Measurements from ENCODE around the gene ZNF384. TPM values are rescaled to one million over a fixed set of nuclear protein-coding genes. Genes with fewer than 3 reads are reported as not detected.

Gene ZNF384
- total and polyA plus RNA-seq, 9 donors, result 18.2 to 57.9 (median 48.1) TPM

GRCh38 chr12:6626654-6627283, 62.4 kb downstream of the ZNF384 start:
- no peaks in the 10 kb centered on the region for H3K36me3 ChIP-seq (ENCODE audit: control insufficient read depth, insufficient read depth, low read length)
- H3K4me3 ChIP-seq (ENCODE audit: low read length), result no peak overlapping the region
- peaks cover 4% of the 10 kb centered on the region for H3K27me3 ChIP-seq (ENCODE audit: control insufficient read depth, insufficient read depth, low read length)
- H3K9me3 ChIP-seq (replicated peaks; ENCODE audit: control insufficient read depth, low read depth, low read length), result no peaks in the 10 kb centered on the region
- no peak for DNase-seq
- peaks cover 14% of the 10 kb centered on the region for H3K4me1 ChIP-seq (ENCODE audit: control insufficient read depth, insufficient read depth, low read length)
- H3K27ac ChIP-seq (ENCODE audit: low read length), result no peak overlapping the region
- WGBS (ENCODE audit: insufficient coverage), result 74% methylated on average over 6 of the region's 8 CpGs

- Histone ChIP-seq H3K4me3 (ENCODE audit: low read length) (no peak overlapping the region), H3K4me1 (ENCODE audit: control insufficient read depth, insufficient read depth, low read length) (peaks cover 13% of the 10 kb centered on the region), H3K27me3 (ENCODE audit: control insufficient read depth, insufficient read depth, low read length) (peaks cover 9% of the 10 kb centered on the region), H3K9me3 (replicated peaks; ENCODE audit: control insufficient read depth, low read depth, low read length) (no peaks in the 10 kb centered on the region), H3K36me3 (ENCODE audit: control insufficient read depth, insufficient read depth, low read length) (no peaks in the 10 kb centered on the region), H3K27ac (ENCODE audit: low read length) (no peak overlapping the region)
- DNase-seq, result no peak
- WGBS (ENCODE audit: insufficient coverage), result 79% methylated on average over 29 of the region's 29 CpGs
Observed at GRCh38 chr12:6620885-6621274, 68.3 kb downstream of the ZNF384 start.

GRCh38 chr12:6620137-6620884, 68.9 kb downstream of the ZNF384 start:
- H3K27me3 ChIP-seq (ENCODE audit: control insufficient read depth, insufficient read depth, low read length), result peaks cover 9% of the 10 kb centered on the region
- H3K9me3 ChIP-seq (replicated peaks; ENCODE audit: control insufficient read depth, low read depth, low read length), result no peaks in the 10 kb centered on the region
- no peak overlapping the region for H3K4me3 ChIP-seq (ENCODE audit: low read length)
- DNase-seq, result peak; percentile 61
- no peaks in the 10 kb centered on the region for H3K36me3 ChIP-seq (ENCODE audit: control insufficient read depth, insufficient read depth, low read length)
- no peak overlapping the region for H3K27ac ChIP-seq (ENCODE audit: low read length)
- H3K4me1 ChIP-seq (ENCODE audit: control insufficient read depth, insufficient read depth, low read length), result peaks cover 13% of the 10 kb centered on the region
- WGBS (ENCODE audit: insufficient coverage), result 21% methylated on average over 88 of the region's 88 CpGs

GRCh38 chr12:6618483-6619225, 70.5 kb downstream of the ZNF384 start:
- no peak overlapping the region for H3K4me3 ChIP-seq (ENCODE audit: low read length)
- no peaks in the 10 kb centered on the region for H3K36me3 ChIP-seq (ENCODE audit: control insufficient read depth, insufficient read depth, low read length)
- no CpG with 5 or more reads among the region's 5 CpGs for WGBS (ENCODE audit: insufficient coverage)
- peaks cover 9% of the 10 kb centered on the region for H3K27me3 ChIP-seq (ENCODE audit: control insufficient read depth, insufficient read depth, low read length)
- H3K27ac ChIP-seq (ENCODE audit: low read length), result peak overlapping the region; percentile 47
- DNase-seq, result peak; percentile 58
- no peaks in the 10 kb centered on the region for H3K9me3 ChIP-seq (replicated peaks; ENCODE audit: control insufficient read depth, low read depth, low read length)
- peaks cover 22% of the 10 kb centered on the region for H3K4me1 ChIP-seq (ENCODE audit: control insufficient read depth, insufficient read depth, low read length)

Other genes with a start within 250 kb of the ZNF384 start
- gene CD27, start 244.4 kb downstream of the ZNF384 start, total RNA-seq, result 0.27 TPM
- 1 to 10 TPM in 3 of 8 donors, under 1 TPM in 5; 0.43 to 1.6 (median 0.53) TPM for gene CD27, start 244.4 kb downstream of the ZNF384 start, polyA plus RNA-seq (ENCODE audit: insufficient read depth in 1 of 8, insufficient read length in 8 of 8, low replicate concordance in 1 of 8)
- 10.5 TPM for gene TAPBPL, start 237.3 kb downstream of the ZNF384 start, total RNA-seq
- 10 to 100 TPM in 1 of 8 donors, 1 to 10 TPM in 7; 7.3 to 10.2 (median 9.0) TPM for gene TAPBPL, start 237.3 kb downstream of the ZNF384 start, polyA plus RNA-seq (ENCODE audit: insufficient read depth in 1 of 8, insufficient read length in 8 of 8, low replicate concordance in 1 of 8)
- 4.6 TPM for gene VAMP1, start 218.7 kb downstream of the ZNF384 start, total RNA-seq
- gene VAMP1, start 218.7 kb downstream of the ZNF384 start, polyA plus RNA-seq (ENCODE audit: insufficient read depth in 1 of 8, insufficient read length in 8 of 8, low replicate concordance in 1 of 8), result 10 to 100 TPM in 4 of 8 donors, 1 to 10 TPM in 4; 6.2 to 16.2 (median 9.7) TPM
- 179 TPM for gene MRPL51, start 196.1 kb downstream of the ZNF384 start, total RNA-seq
- gene MRPL51, start 196.1 kb downstream of the ZNF384 start, polyA plus RNA-seq (ENCODE audit: insufficient read depth in 1 of 8, insufficient read length in 8 of 8, low replicate concordance in 1 of 8), result 100 to 1,000 TPM; 131 to 171 (median 143) TPM
- 24.4 TPM for gene NCAPD2, start 195.3 kb downstream of the ZNF384 start, total RNA-seq
- gene NCAPD2, start 195.3 kb downstream of the ZNF384 start, polyA plus RNA-seq (ENCODE audit: insufficient read depth in 1 of 8, insufficient read length in 8 of 8, low replicate concordance in 1 of 8), result 10 to 100 TPM; 28.9 to 52.0 (median 40.5) TPM
- 4,312 TPM for gene GAPDH, start 154.9 kb downstream of the ZNF384 start, total RNA-seq
- 1,000 to 10,000 TPM; 2,917 to 5,100 (median 3,934) TPM for gene GAPDH, start 154.9 kb downstream of the ZNF384 start, polyA plus RNA-seq (ENCODE audit: insufficient read depth in 1 of 8, insufficient read length in 8 of 8, low replicate concordance in 1 of 8)
- gene IFFO1, start 133.3 kb downstream of the ZNF384 start, total RNA-seq, result 20.1 TPM
- gene IFFO1, start 133.3 kb downstream of the ZNF384 start, polyA plus RNA-seq (ENCODE audit: insufficient read depth in 1 of 8, insufficient read length in 8 of 8, low replicate concordance in 1 of 8), result 10 to 100 TPM; 26.2 to 40.4 (median 34.7) TPM
- 23.1 TPM for gene NOP2, start 121.1 kb downstream of the ZNF384 start, total RNA-seq
- 10 to 100 TPM; 19.2 to 33.1 (median 26.1) TPM for gene NOP2, start 121.1 kb downstream of the ZNF384 start, polyA plus RNA-seq (ENCODE audit: insufficient read depth in 1 of 8, insufficient read length in 8 of 8, low replicate concordance in 1 of 8)
- 142 TPM for gene CHD4, start 82.0 kb downstream of the ZNF384 start, total RNA-seq
- 100 to 1,000 TPM; 138 to 193 (median 174) TPM for gene CHD4, start 82.0 kb downstream of the ZNF384 start, polyA plus RNA-seq (ENCODE audit: insufficient read depth in 1 of 8, insufficient read length in 8 of 8, low replicate concordance in 1 of 8)
- gene LPAR5, start 53.4 kb downstream of the ZNF384 start, total RNA-seq, result 0.58 TPM
- gene LPAR5, start 53.4 kb downstream of the ZNF384 start, polyA plus RNA-seq (ENCODE audit: insufficient read depth in 1 of 8, insufficient read length in 8 of 8, low replicate concordance in 1 of 8), result 1 to 10 TPM; 1.0 to 2.9 (median 1.6) TPM
- 1.4 TPM for gene ACRBP, start 41.9 kb downstream of the ZNF384 start, total RNA-seq
- gene ACRBP, start 41.9 kb downstream of the ZNF384 start, polyA plus RNA-seq (ENCODE audit: insufficient read depth in 1 of 8, insufficient read length in 8 of 8, low replicate concordance in 1 of 8), result 1 to 10 TPM; 1.7 to 4.3 (median 2.3) TPM
- 59.5 TPM for gene ING4, start 26.3 kb downstream of the ZNF384 start, total RNA-seq
- 10 to 100 TPM; 45.9 to 59.9 (median 54.3) TPM for gene ING4, start 26.3 kb downstream of the ZNF384 start, polyA plus RNA-seq (ENCODE audit: insufficient read depth in 1 of 8, insufficient read length in 8 of 8, low replicate concordance in 1 of 8)
- gene PIANP, start 11.4 kb upstream of the ZNF384 start, total RNA-seq, result 0.49 TPM
- gene PIANP, start 11.4 kb upstream of the ZNF384 start, polyA plus RNA-seq (ENCODE audit: insufficient read depth in 1 of 8, insufficient read length in 8 of 8, low replicate concordance in 1 of 8), result 1 to 10 TPM; 2.4 to 8.4 (median 5.6) TPM
- gene COPS7A, start 34.7 kb upstream of the ZNF384 start, total RNA-seq, result 53.6 TPM
- 10 to 100 TPM; 59.0 to 68.7 (median 64.7) TPM for gene COPS7A, start 34.7 kb upstream of the ZNF384 start, polyA plus RNA-seq (ENCODE audit: insufficient read depth in 1 of 8, insufficient read length in 8 of 8, low replicate concordance in 1 of 8)
- 88.2 TPM for gene MLF2, start 63.8 kb upstream of the ZNF384 start, total RNA-seq
- 100 to 1,000 TPM; 122 to 161 (median 148) TPM for gene MLF2, start 63.8 kb upstream of the ZNF384 start, polyA plus RNA-seq (ENCODE audit: insufficient read depth in 1 of 8, insufficient read length in 8 of 8, low replicate concordance in 1 of 8)
- 87.5 TPM for gene PTMS, start 77.0 kb upstream of the ZNF384 start, total RNA-seq
- gene PTMS, start 77.0 kb upstream of the ZNF384 start, polyA plus RNA-seq (ENCODE audit: insufficient read depth in 1 of 8, insufficient read length in 8 of 8, low replicate concordance in 1 of 8), result 100 to 1,000 TPM; 362 to 529 (median 482) TPM
- gene LAG3, start 83.1 kb upstream of the ZNF384 start, total RNA-seq, result 0.18 TPM
- gene LAG3, start 83.1 kb upstream of the ZNF384 start, polyA plus RNA-seq (ENCODE audit: insufficient read depth in 1 of 8, insufficient read length in 8 of 8, low replicate concordance in 1 of 8), result 1 to 10 TPM in 3 of 8 donors, under 1 TPM in 5; 0.42 to 1.2 (median 0.67) TPM
- 3.1 TPM for gene CD4, start 100.2 kb upstream of the ZNF384 start, total RNA-seq
- gene CD4, start 100.2 kb upstream of the ZNF384 start, polyA plus RNA-seq (ENCODE audit: insufficient read depth in 1 of 8, insufficient read length in 8 of 8, low replicate concordance in 1 of 8), result 1 to 10 TPM; 5.0 to 9.7 (median 7.0) TPM
- gene GPR162, start 132.4 kb upstream of the ZNF384 start, total RNA-seq, result 11.3 TPM
- gene GPR162, start 132.4 kb upstream of the ZNF384 start, polyA plus RNA-seq (ENCODE audit: insufficient read depth in 1 of 8, insufficient read length in 8 of 8, low replicate concordance in 1 of 8), result 10 to 100 TPM; 16.3 to 27.3 (median 20.6) TPM
- gene P3H3, start 139.0 kb upstream of the ZNF384 start, total RNA-seq, result 23.1 TPM
- gene P3H3, start 139.0 kb upstream of the ZNF384 start, polyA plus RNA-seq (ENCODE audit: insufficient read depth in 1 of 8, insufficient read length in 8 of 8, low replicate concordance in 1 of 8), result 10 to 100 TPM; 33.6 to 70.5 (median 46.5) TPM
- 4.7 TPM for gene GNB3, start 151.6 kb upstream of the ZNF384 start, total RNA-seq
- gene GNB3, start 151.6 kb upstream of the ZNF384 start, polyA plus RNA-seq (ENCODE audit: insufficient read depth in 1 of 8, insufficient read length in 8 of 8, low replicate concordance in 1 of 8), result 10 to 100 TPM; 12.9 to 41.7 (median 22.8) TPM
- 14.0 TPM for gene CDCA3, start 161.9 kb upstream of the ZNF384 start, total RNA-seq
- 10 to 100 TPM; 16.4 to 27.6 (median 21.3) TPM for gene CDCA3, start 161.9 kb upstream of the ZNF384 start, polyA plus RNA-seq (ENCODE audit: insufficient read depth in 1 of 8, insufficient read length in 8 of 8, low replicate concordance in 1 of 8)
- gene USP5, start 162.8 kb upstream of the ZNF384 start, total RNA-seq, result 60.2 TPM
- 10 to 100 TPM; 56.2 to 73.9 (median 65.9) TPM for gene USP5, start 162.8 kb upstream of the ZNF384 start, polyA plus RNA-seq (ENCODE audit: insufficient read depth in 1 of 8, insufficient read length in 8 of 8, low replicate concordance in 1 of 8)
- 1,287 TPM for gene TPI1, start 178.2 kb upstream of the ZNF384 start, total RNA-seq
- 1,000 to 10,000 TPM in 1 of 8 donors, 100 to 1,000 TPM in 7; 707 to 1,049 (median 940) TPM for gene TPI1, start 178.2 kb upstream of the ZNF384 start, polyA plus RNA-seq (ENCODE audit: insufficient read depth in 1 of 8, insufficient read length in 8 of 8, low replicate concordance in 1 of 8)
- 3.2 TPM for gene SPSB2, start 183.9 kb upstream of the ZNF384 start, total RNA-seq
- gene SPSB2, start 183.9 kb upstream of the ZNF384 start, polyA plus RNA-seq (ENCODE audit: insufficient read depth in 1 of 8, insufficient read length in 8 of 8, low replicate concordance in 1 of 8), result 1 to 10 TPM; 3.9 to 8.4 (median 6.8) TPM
- gene LRRC23, start 215.4 kb upstream of the ZNF384 start, total RNA-seq, result 5.7 TPM
- gene LRRC23, start 215.4 kb upstream of the ZNF384 start, polyA plus RNA-seq (ENCODE audit: insufficient read depth in 1 of 8, insufficient read length in 8 of 8, low replicate concordance in 1 of 8), result 10 to 100 TPM in 5 of 8 donors, 1 to 10 TPM in 3; 6.8 to 13.7 (median 11.0) TPM
- 4.3 TPM for gene ENO2, start 225.2 kb upstream of the ZNF384 start, total RNA-seq
- 10 to 100 TPM in 1 of 8 donors, 1 to 10 TPM in 7; 6.4 to 10.2 (median 7.5) TPM for gene ENO2, start 225.2 kb upstream of the ZNF384 start, polyA plus RNA-seq (ENCODE audit: insufficient read depth in 1 of 8, insufficient read length in 8 of 8, low replicate concordance in 1 of 8)
- gene ATN1, start 238.6 kb upstream of the ZNF384 start, total RNA-seq, result 11.1 TPM
- gene ATN1, start 238.6 kb upstream of the ZNF384 start, polyA plus RNA-seq (ENCODE audit: insufficient read depth in 1 of 8, insufficient read length in 8 of 8, low replicate concordance in 1 of 8), result 100 to 1,000 TPM in 1 of 8 donors, 10 to 100 TPM in 7; 65.4 to 101 (median 90.2) TPM

Measured in muscle of leg (tissue), 11 donors.